ENCODE measurements around the gene DCANP1.
A peak's percentile ranks its signal among the peaks of the same experiment; 100 is the strongest.

DCANP1 gene

GRCh38 chr5:135439231-135440205, 7.6 kb downstream of the DCANP1 start:
- no peak for DNase-seq

GRCh38 chr5:135438636-135439221, 8.4 kb downstream of the DCANP1 start:
- no peak for DNase-seq

GRCh38 chr5:135437796-135438560, 9.2 kb downstream of the DCANP1 start:
- peak; percentile 76 for DNase-seq

GRCh38 chr5:135437422-135437795, 9.7 kb downstream of the DCANP1 start:
- DNase-seq, result no peak

GRCh38 chr5:135436951-135437418, 10.2 kb downstream of the DCANP1 start:
- no peak for DNase-seq

GRCh38 chr5:135435467-135436330, 11.4 kb downstream of the DCANP1 start:
- no peak for DNase-seq

- no peak for DNase-seq
Measured at GRCh38 chr5:135434591-135435466, 12.3 kb downstream of the DCANP1 start.

- no peak for DNase-seq
Measured at GRCh38 chr5:135433681-135434426, 13.3 kb downstream of the DCANP1 start.

GRCh38 chr5:135432113-135432512, 15.0 kb downstream of the DCANP1 start:
- DNase-seq, result no peak

GRCh38 chr5:135430135-135430437, 17.1 kb downstream of the DCANP1 start:
- DNase-seq, result no peak

- no peak for DNase-seq
Measured at GRCh38 chr5:135429301-135430134, 17.6 kb downstream of the DCANP1 start.

- no peak for DNase-seq
Measured at GRCh38 chr5:135428586-135428985, 18.6 kb downstream of the DCANP1 start.

GRCh38 chr5:135426102-135427082, 20.8 kb downstream of the DCANP1 start:
- peak; percentile 78 for DNase-seq

GRCh38 chr5:135425641-135426040, 21.5 kb downstream of the DCANP1 start:
- DNase-seq, result no peak

- DNase-seq, result no peak
Measured at GRCh38 chr5:135423846-135424168, 23.3 kb downstream of the DCANP1 start.

GRCh38 chr5:135423146-135423845, 23.9 kb downstream of the DCANP1 start:
- no peak for DNase-seq

GRCh38 chr5:135422419-135422818, 24.7 kb downstream of the DCANP1 start:
- DNase-seq, result no peak

- no peak for DNase-seq
Measured at GRCh38 chr5:135417083-135417482, 30.1 kb downstream of the DCANP1 start.

All from NCI-H1694 treated with DMSO at 0.1 percent for 48 hours (cell line).